ENCODE measurements around the gene PRKN. TPM values are rescaled to one million over a fixed set of nuclear protein-coding genes. Genes with fewer than 3 reads are reported as not detected.
"Not testable (repeated sequence)": the region's sequence is repeated elsewhere in the genome, so short reads cannot be mapped to it uniquely, and the experiment has no call there.

Gene PRKN
- total RNA-seq, 4 donors from 2014 or later: 5.2 to 121 (median 6.9) TPM

DNA sequence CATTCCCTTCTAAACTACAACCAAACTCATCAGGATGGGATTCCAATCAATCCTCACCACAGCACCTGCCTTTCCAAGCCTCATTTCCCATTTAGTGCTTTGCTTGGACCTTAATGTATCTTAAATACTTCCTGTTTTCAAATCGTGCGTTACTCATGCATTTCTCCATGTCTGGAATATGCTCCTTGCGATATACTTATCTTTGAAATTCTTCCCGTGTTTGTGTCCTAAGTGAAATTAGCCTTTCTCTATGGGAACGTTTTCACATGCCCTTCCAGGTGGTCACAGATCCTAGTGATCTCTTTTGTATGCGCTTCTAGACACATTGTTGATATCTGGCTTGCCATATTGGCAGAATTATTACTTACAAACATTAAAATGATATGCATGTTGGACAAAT lies 833.1 kb downstream of the PRKN start:
- no peaks in the 10 kb centered on the region for H3K9me3 ChIP-seq
- no peaks in the 10 kb centered on the region for H3K36me3 ChIP-seq
- no peaks in the 10 kb centered on the region for H3K4me1 ChIP-seq
- no peak overlapping the region for H3K4me3 ChIP-seq (replicated peaks in 1 of 3)
- 88 to 89% methylated on average over 6 of the region's 6 CpGs for WGBS, 2 donors
- no peak for DNase-seq
- no peaks in the 10 kb centered on the region for H3K27me3 ChIP-seq
- intact Hi-C loops (cut with DNase I): no loop called here
- H3K27ac ChIP-seq: no peak overlapping the region
- TF ChIP-seq, protein P1, sequence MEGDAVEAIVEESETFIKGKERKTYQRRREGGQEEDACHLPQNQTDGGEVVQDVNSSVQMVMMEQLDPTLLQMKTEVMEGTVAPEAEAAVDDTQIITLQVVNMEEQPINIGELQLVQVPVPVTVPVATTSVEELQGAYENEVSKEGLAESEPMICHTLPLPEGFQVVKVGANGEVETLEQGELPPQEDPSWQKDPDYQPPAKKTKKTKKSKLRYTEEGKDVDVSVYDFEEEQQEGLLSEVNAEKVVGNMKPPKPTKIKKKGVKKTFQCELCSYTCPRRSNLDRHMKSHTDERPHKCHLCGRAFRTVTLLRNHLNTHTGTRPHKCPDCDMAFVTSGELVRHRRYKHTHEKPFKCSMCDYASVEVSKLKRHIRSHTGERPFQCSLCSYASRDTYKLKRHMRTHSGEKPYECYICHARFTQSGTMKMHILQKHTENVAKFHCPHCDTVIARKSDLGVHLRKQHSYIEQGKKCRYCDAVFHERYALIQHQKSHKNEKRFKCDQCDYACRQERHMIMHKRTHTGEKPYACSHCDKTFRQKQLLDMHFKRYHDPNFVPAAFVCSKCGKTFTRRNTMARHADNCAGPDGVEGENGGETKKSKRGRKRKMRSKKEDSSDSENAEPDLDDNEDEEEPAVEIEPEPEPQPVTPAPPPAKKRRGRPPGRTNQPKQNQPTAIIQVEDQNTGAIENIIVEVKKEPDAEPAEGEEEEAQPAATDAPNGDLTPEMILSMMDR (IDR thresholded peaks at IDR 0.05): no peak
- TF ChIP-seq POLR2A (IDR thresholded peaks at IDR 0.05): no peak

DNA sequence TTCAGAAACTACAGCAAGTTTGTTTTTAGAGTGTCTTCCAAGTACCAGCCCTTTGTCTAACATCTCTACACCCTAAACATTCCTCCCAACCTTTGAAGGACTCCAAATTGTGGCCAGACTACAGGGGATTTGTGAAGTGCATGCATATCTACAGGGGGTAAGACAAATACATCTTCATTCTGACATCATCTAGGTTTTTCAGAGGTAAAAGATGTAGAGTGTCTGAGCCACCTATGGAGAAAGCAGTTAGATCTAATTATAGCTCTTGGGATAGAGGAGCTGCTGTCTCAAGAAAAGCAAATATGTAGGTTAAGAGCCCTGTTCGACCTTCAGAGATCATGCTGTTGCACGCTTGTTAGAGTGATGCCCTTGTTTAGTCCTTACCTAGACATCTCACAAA lies 836.0 kb downstream of the PRKN start:
- intact Hi-C loops (cut with DNase I): no loop called here
- Histone ChIP-seq H3K4me1 (no peaks in the 10 kb centered on the region), H3K9me3 (no peaks in the 10 kb centered on the region), H3K4me3 (replicated peaks in 1 of 3) (no peak overlapping the region), H3K27ac (no peak overlapping the region), H3K27me3 (no peaks in the 10 kb centered on the region), H3K36me3 (no peaks in the 10 kb centered on the region)
- 51 to 59% methylated on average over 2 of the region's 2 CpGs for WGBS, 2 donors
- DNase-seq: no peak
- no peak for TF ChIP-seq POLR2A (IDR thresholded peaks at IDR 0.05)

DNA sequence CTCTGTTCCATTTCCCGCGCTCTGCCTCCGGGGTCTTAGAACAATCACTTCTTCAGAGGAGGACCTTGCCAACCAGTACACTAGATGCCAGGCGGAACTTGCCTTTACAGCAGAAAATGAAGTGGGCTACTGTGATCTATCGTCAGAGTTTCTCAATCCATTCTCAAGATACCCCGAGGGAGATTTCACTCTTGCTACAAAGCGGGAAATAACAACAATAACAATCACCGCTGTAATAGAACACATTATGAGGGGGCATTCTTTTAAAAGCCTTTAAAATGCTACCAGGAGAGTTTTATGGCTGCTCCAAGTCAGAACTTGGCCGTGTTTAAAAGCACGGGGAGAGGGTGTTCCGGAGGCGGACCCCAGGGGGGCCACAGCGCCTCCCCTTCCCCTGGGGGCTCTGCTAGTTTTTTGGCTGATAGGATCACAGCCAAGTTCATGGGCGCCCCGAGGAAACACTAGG lies 836.7 kb downstream of the PRKN start:
- Histone ChIP-seq H3K4me1 (no peaks in the 10 kb centered on the region), H3K27ac (no peak overlapping the region), H3K36me3 (no peaks in the 10 kb centered on the region), H3K9me3 (no peaks in the 10 kb centered on the region), H3K27me3 (no peaks in the 10 kb centered on the region), H3K4me3 (replicated peaks in 1 of 3) (no peak overlapping the region)
- 48 to 58% methylated on average over 15 of the region's 15 CpGs for WGBS, 2 donors
- intact Hi-C loops (cut with DNase I): no loop called here
- no peak for DNase-seq
- TF ChIP-seq POLR2A (IDR thresholded peaks at IDR 0.05): no peak
- TF ChIP-seq, protein P1 (IDR thresholded peaks at IDR 0.05): no peak

DNA sequence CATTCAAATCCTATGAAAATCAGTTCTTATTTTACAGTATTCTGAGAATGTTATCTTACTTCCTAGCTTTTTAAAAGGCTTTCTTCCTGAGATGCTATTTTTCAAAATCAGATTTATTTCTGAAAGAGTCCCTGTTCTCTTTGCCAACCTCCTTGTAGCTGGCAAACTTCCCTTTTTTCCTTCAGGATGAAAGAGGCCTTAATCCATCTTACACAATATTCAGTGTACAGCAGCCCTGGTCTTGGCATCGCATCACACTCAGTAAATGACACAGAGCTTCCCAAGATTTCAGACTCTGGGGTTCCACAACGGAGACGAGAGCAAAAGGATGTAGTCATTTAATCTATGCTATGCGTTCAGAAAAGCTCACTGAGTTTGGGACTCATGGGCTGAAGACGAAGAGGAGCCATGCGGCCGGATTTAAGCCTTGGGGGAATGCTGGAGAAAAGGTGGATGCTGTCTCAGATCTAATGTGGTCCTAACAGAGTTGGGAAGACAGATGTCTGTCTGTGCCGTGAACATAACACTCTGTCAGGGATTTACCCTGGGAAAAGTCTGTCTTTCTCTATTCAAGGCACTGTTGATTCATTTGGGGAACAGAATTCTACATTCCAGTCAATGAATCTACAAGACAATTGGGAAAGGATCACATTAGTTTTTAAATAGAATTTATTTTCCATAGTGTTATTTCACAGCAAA lies 837.3 kb downstream of the PRKN start:
- intact Hi-C loops (cut with DNase I): no loop called here
- no peak overlapping the region for H3K27ac ChIP-seq
- TF ChIP-seq, protein P1 (IDR thresholded peaks at IDR 0.05): no peak
- no peak for TF ChIP-seq POLR2A (IDR thresholded peaks at IDR 0.05)

DNA sequence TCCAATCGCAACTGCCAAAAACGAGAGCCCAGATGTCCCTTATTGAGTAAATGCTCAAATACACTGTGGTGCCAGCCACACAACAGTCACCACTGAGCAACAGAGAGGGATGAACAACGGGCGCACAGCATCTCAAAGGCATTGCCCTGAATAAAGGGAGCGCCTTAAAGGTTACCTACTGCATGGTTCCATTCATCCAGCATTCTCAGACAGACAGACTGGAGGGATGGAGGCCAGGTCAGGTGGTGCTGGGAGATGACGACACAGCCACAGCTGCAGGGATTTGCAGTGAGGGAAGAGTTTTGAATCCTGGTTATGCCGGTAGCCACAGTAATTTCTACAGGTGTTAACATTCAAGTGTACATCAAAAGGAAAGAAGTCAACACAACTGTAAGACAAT lies 838.2 kb downstream of the PRKN start:
- H3K4me3 ChIP-seq (replicated peaks in 1 of 3): no peak overlapping the region
- no peak for DNase-seq
- no peaks in the 10 kb centered on the region for H3K27me3 ChIP-seq
- TF ChIP-seq, protein P1 (IDR thresholded peaks at IDR 0.05): no peak
- no peak for TF ChIP-seq POLR2A (IDR thresholded peaks at IDR 0.05)
- 82 to 96% methylated on average over 7 of the region's 7 CpGs for WGBS, 2 donors
- no peaks in the 10 kb centered on the region for H3K9me3 ChIP-seq
- intact Hi-C loops (cut with DNase I): no loop called here
- H3K4me1 ChIP-seq: no peaks in the 10 kb centered on the region
- no peak overlapping the region for H3K27ac ChIP-seq
- H3K36me3 ChIP-seq: no peaks in the 10 kb centered on the region

More for the DNA sequence above, 837.3 kb downstream of the PRKN start:
- Histone ChIP-seq H3K36me3 (no peaks in the 10 kb centered on the region), H3K4me3 (replicated peaks in 1 of 3) (no peak overlapping the region), H3K27me3 (no peaks in the 10 kb centered on the region), H3K9me3 (no peaks in the 10 kb centered on the region), H3K4me1 (no peaks in the 10 kb centered on the region)
- 73 to 75% methylated on average over 8 of the region's 8 CpGs for WGBS, 2 donors
- no peak for DNase-seq

DNA sequence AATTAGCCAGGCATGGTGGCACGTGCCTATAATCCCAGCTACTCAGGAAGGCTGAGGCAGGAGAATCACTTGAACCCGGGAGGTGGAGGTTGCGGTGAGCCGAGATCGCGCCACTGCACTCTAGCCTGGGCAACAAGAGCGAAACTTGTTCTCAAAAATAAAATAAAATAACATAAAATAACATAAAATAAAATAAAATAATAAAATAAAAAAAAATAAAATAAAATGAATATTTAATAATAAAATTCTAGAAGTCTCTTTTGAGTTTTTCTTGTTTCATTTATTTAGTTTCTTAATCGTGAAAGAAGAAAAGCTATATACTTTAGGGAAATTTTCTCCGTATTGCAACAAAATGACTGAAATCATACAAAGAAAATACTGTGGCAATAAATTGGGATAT lies 841.0 kb downstream of the PRKN start:
- H3K4me1 ChIP-seq; intact Hi-C loops (cut with DNase I); H3K36me3 ChIP-seq; DNase-seq; H3K27ac ChIP-seq; H3K4me3 ChIP-seq (replicated peaks in 1 of 3); H3K27me3 ChIP-seq; H3K9me3 ChIP-seq: not testable (repeated sequence)
- WGBS, 2 donors: 96 to 97% methylated on average over 9 of the region's 9 CpGs

Data from thyroid gland (tissue), 4 donors.